Right kidney (tissue), 1 donor: ENCODE data around the gene TM4SF18.

Experiments used
- DNase-seq: peaks from one replicate; pipeline ENCODE4 v3.0.0-alpha.2; 2016

TM4SF18 gene

DNA sequence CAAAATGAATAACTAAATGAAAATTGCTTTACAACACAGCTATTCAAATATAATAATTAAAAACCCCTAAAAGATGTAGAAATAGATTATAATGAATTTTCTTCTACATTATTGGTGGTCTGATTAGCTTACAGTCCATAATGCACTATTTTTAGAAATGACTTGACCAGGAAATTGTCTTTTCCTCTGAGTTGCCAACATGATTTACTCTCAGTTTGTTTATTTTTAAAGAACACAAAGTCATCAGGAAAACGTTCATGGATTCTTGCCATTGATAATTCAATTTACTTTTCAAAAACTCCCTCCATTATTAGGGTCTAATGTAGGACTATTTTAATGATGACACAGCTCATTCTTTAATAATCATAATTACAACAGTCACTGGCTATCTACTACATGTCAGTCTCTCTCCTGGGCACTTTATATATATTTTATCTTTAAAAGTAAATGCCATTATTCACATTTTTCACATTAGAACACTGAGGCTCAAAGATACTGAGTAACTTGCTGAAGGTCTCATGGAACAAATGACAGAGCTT lies 1.1 kb downstream of the TM4SF18 start:
- DNase-seq = no peak

DNA sequence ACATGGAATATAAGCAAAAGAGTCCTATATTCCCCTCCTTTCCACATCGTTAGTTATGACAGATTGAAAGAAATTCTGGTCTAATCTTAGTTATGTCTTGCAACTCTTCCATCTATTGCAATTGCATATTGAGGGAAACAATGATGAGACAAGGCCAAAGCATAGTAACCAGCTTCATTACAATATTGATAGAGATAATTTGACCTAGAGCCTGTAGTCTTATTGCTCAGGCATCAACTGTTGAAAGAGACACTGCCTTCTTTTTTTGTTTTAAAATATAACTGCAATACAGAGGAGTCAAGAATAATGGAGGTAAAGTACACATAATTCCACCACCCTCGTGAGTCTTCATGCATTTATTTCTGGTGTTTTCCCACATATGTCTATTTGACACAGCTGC lies 2.0 kb downstream of the TM4SF18 start:
- no peak for DNase-seq

DNA sequence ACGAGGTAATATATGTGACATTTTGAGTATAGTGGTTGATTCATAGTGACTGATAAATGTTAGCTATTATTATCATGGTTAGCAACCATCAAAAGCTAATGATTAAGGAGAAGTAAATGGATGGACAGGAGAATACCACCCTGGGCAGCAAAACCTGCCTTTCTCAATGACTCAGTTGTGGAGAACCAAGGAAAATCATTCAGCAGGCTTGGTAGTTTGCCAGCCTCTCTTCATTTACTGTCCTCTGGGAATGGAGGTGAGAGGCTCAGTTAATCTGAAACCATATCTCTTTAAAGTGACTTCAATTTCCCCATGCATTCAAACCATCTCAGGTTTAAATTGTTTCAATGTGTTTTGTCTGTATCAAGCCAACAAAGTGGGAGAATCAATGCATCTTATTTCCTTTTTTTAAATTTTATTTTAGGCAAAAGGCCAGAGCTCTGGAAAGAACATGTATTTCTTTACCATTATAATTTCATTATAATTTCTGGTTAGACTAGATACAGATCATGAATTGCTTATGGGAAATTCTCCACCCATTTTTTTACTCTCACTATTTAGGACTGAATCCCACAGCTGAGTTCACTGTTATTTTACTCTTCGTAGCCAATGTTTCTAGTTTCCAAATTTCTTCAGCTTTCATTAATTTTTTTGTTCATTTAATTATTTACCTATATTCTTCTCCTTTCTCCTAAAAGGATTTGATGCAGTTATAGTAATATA lies 2.7 kb downstream of the TM4SF18 start:
- DNase-seq = no peak

DNA sequence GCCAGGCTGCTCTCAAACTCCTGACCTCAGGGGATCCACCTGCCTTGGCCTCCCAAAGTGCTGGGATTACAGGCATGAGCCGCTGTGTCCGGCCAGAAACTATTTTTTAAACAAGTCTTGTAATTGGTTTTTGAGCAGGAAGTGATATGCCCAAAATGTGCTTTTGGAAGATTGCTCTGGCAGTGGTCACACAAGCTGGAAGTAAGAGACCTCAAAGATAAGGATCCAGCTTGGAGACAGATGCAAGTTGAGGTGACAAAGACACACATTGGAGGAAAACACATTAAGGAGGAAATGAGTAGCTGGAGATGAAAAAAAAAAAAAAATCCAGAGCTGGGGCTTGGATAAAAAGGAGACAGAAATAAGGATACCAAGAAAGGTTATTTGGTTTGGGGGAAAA lies 6.3 kb downstream of the TM4SF18 start:
- DNase-seq = no peak

DNA sequence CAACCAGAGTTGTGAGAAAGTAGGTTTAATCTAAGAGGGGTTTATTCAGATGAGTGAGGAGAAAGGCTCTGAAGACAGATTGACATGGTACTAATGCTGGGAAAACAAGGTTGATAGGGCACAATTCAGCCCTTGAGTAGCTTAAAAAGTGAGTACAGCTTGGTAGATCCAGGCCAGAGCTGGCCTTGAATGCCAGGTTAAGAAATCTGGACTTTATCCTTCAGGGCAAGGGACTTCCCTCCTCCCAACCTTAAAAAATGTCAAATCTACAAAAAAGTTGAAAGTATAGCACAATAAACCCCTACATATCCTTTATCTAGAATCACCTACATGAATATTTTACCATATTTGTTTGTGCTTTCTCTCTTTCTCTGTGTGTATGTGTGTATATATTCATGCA lies 7.9 kb downstream of the TM4SF18 start:
- no peak for DNase-seq

DNA sequence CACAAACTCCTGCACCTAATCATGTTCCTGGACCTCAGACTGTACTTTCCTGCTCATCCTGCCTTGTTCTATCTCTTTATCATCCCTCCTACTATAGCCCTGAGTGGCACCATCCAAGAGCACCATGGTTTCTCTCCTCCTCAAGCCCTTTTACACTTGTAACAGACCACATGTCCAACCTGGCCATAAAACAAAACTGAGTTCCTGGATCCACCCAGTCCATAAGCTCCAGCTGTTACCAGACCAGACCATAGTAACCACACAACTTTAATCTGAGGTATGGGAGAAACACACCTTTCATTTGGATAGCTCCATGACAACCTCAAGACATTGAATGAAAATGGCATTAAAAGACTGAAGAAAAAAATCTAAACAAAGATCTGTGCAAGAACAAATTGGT lies 9.1 kb downstream of the TM4SF18 start:
- no peak for DNase-seq

DNA sequence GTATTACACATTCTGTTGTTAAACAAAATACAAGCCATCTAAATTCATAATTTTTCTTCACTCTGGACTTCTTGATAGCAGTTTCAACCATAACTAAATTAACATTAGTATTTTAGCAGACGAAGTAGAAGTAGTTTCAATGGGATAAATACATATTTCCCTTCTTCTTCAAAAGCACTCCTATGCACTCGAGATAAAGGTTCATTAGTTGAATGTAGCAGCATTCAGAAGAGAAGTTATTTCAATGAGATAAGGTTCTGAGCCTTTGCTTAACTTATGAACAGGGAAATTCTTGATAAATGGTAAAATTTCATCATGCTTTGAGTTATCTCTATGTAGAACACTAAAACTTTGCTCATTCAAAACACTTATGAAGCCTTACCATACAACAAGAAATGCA lies 11.8 kb downstream of the TM4SF18 start:
- no peak for DNase-seq

DNA sequence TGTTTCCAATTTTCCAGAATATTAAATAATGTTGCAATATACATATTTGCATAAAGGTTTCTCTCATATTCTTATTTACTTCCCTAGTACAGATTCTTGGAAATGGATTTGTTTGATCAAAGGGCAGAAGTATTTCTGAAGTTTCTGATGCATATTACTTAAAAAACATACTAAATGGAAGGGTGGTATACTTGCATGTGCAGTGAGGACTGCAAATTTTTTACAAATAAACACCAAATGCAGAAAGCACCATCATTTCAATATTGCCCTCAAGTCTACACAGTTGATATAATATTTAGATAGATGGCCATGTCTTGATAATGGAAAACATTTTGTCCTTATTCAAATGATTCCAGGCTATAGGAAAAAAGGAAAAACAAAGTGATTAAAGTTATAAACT lies 12.3 kb downstream of the TM4SF18 start:
- DNase-seq = no peak

DNA sequence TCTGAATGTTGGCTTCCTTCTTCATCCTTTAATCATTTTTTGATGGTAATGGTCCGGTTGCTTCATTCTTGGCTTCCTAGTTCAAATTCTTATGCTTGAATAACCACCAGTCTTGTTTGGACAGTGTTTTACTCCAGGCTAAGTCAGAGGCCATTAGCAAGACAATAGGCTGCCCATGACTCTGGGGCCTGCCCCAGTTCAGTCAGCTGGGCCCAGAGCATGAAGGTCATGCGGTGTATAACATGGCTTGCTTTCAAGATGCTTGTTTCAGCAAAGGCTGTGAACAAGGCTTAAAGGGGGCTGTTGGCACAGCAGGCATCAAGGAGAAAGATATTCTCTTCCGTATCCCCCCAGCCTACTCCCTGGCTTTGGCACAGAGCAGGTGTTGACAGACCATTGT lies 13.7 kb downstream of the TM4SF18 start:
- no peak for DNase-seq

DNA sequence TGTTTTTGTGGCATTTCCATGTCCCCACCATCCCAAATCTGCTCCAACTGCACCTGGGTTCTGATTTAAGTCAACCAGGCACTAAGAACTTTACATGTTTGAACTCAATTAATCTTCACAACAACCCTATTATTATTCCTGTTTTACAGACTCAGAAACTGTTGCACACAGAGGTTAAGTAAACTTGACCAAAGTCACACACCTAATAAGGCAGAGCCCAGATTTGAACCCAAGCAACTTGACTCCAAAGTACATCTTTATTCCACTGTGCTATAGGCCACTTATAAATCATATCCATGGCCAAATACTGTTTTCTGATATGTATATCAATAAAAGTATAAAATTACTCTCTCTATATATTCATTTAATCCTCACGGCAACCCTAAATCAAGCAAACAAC lies 16.4 kb downstream of the TM4SF18 start:
- no peak for DNase-seq

DNA sequence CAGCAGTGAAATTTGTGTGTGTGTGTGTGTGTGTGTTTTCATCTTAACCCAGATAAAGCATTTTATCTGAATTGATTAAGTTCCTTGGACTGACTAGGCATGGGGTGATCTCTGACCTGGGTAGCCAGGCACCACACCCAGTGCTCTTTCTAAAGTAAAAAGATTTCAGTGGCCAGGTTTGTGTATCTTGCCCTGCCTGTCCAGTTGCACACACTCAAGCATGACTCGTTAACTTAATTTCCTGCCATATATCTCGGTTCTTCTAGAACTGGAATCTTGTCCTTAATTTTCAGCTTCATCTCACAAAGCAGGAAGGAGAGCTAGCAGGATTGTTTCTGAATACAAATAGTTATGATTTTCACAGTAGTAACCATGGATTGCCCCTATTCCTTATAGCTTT lies 17.0 kb downstream of the TM4SF18 start:
- no peak for DNase-seq

DNA sequence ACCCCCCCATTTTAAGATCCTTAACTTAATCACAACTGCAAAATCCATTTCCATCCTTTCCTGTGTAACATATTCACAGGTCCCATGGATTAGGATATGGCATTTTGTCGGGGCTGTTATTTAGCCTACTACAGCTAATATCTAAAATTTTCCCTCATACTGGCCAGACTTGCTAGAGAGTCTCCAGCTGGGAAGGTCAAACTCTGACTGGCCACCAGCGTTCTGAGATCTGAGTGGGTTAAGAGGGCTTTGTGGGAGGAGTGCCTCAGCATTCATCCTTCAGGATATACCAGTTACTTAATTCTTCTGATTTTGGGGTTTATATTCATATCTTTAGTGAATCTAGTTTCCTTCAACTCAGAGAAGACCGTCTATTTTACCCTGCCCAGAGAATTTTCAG lies 17.7 kb downstream of the TM4SF18 start:
- no peak for DNase-seq

DNA sequence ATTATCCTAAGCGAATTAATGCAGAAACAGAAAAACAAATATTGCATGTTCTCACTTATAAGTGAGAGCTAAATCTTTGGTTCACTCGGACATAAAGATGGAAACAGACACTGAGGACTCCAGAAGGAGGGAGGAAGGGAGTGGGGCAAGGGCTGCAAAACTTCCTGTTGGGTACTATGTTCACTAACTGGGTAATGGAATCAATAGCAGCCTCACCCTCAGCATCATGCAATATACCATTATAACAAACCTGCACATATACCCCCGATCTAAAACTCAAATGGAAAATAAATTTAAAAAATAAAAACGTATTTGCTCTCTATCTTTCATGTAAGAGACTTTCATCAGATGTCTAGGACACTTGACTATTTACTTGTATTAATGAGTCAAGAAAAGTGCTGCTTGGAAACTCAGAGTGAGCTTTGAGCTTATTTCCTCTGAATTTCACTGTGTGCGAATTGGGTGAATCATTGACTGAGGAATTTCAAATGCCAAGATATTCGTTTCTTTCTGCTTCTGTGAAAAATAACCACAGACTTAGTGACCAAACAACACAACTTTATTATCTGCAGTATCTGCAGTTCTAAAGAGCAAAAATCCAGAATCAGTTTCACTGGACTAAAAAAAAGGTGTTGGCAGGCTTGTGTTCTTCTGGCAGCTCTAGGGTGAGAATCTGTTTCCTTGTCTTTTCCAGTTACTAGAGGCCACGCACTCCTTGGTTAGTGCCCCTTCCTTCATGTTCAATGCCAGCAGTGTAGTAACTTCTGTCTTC lies 18.4 kb downstream of the TM4SF18 start:
- no peak for DNase-seq

DNA sequence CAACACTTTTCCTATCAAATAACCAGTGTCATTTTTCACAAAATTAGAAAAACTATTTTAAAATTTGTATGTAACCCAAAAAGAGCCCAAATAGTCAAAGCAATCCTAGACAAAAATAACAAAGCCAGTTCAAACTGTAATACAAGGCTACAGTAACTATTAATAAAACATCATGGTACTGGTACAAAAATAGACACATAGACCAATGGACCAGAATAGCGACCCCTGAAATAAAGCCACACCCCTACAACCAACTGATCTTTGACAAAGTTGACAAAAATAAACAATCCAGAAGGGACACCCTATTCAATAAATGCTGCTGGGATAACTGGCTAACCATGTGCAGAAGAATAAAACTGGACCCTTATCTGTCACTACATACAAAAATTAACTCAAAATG lies 19.9 kb downstream of the TM4SF18 start:
- no peak for DNase-seq

DNA sequence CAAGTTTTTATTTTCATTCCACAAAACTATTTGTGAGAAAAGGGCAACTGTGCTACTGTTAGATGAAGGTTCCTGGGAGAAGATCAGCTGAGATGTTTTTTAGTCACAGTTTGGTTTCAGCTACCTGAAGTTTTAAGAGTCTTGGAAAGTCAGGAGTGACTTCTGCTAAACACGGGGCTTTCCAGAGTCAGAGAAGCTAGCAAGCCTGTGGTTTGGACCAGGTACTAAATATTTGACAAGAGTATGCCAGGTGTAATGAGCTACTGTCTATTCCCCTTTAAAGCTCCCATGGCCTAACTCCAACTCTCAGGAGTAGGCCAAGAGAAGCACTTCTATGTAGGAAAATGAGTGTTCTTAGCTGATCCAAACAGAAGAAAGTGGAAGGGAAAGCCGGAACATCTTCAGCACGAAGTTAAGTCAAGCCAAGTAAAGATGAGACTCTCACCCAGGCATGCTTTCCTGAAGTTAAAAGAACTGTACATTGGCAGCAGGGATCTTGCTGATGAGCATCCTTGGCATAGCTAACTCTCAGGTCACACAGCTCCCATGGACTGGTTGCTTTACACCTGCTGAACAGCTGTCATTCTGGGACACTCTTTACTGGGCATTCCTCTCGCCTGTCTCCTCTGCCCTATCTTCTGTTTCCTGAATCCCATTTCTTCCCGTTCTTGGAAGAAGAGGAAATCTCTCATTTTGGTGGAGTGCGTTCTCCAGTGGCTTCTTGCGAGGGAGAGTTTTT lies 22.5 kb downstream of the TM4SF18 start:
- no peak for DNase-seq

DNA sequence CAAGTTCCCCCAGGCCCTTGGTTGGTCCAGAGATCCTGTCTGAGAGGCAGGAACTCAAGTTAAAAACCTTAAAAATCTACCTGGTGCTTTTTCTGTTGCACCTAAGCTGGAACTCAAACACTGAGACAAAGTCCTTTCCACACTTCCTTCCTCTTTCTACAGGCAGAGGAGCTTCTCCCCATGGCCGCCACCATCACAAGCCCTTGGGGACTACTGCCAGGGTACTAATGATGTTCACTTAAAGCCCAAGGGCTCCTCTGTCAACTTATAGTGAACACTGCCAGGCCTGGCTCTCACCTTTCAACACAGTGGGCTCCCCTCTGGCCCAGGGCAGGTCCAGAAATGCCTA lies 26.0 kb downstream of the TM4SF18 start:
- no peak for DNase-seq

DNA sequence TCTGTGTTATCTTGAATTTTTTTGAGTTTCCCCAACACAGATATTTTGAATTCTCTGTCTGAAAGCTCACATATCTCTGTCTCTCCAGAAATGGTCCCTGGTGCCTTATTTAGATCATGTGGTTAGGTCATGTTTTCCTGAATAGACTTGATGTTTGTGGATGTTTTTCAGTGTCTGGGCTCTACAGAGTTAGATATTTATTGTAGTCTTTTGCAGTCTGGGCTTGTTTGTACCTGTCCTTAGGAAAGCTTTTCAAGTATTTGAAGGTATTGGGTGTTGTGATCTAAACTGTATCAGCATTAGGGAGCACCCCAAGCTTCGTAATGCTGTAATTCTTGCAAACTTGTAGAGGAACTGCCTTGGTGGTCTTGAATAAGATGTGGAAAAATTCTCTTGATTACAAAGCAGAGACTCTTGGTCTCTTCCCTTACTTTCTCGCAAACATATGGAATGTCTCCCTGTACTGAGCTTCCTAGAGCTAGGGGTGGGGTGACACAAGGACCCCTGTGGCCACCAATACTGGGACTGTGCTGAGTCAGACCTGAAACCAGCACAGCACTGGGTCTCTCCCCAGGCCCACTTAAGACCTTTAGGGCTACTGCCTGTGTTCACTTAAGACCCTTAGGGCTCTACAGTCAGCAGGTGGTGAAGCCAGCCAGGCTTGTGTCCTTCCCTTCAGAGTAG lies 26.5 kb downstream of the TM4SF18 start:
- DNase-seq = no peak

DNA sequence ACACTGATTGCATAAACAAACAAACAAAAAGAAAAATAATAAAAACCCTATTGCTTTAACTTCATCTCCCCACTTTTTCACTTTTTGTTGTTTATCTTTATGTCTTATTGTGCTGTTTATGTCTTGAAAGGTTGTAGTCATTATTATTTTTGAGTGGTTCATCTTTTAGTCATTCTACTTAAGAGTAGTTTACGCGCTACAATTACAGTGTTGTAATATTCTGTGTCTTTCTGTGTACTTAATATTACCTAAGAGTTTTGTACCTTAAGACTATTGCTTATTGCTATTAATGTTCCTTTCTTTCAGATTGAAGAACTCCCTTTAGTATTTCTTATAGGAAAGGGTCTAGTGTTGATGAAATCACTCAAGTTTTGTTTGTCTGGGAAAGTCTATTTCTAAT lies 28.1 kb downstream of the TM4SF18 start:
- DNase-seq = no peak

DNA sequence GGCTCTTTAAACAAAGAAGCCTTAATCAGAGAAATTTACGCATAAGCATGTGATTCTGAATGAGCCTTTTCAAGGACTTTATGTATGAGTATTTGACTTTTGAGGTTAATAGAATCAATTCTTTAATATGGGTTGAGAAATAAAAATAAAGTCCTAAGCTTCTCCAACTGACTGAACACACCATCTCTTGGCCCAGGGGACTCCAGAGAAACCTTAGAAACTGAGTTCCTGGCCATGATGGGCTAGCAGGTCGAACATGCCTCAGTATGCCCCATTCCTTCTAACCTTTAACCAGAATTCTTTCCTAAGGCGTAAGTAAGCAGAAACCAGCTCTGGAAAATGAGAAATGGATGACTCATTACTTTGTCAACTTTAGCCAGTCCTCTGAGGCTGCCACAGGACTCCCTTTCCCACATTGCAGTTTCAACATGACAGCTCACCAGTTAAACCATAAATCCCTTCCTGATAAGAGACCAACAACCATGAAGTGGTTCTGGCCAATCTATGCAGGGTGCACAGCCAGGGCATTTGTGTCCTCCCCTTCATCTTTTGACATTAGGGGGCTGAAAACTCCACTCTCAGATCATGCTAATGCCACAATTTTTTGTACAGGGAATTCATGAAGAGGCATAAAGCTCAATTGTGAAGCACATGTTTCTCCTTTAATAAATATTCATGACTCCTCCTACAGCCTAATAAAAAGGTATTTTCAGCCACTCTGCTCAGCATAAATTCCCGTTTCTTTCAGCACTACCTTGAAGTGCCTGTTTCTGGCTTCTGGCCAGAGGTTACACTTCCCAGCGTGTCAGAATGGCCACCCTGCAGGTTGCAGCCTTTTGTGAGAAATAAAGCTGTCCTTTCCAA lies 33.3 kb downstream of the TM4SF18 start:
- peak; percentile 50 for DNase-seq

DNA sequence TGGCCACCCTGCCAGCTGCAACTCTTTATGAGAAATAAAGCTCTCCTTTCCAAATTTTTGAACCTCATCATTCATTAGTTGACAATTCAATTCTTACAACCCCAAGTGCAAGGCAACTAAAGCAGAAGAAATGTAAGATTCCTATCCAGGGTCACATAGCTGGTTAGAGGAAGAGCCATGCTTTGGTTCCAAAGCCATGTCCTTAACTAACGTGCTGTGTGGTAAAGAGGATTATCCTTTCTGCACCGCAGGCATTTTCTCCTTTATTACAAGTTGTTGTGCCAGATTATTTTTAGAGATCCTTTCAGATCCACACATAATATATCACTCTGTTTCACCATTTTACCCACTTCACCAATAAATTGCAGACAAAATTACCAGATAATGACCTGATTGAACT lies 36.5 kb downstream of the TM4SF18 start:
- DNase-seq = no peak

DNA sequence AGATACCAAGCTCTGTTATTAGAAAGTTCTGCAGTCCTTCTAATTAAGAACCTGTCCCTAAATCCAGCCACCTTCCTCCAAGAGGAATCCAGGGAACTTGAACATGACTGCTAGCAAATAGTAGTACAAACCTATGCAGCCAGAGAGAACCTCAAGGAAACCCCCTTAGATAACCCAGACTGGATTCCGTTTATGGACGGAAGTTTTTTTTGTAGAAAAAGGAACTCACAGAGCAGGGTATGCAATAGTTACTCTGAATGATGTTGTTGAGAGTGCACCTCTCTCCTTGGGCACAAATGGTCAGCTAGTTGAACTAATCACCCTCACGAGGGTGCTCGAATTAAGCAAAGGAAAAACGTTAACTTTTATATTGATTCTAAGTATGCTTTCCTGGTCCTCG lies 40.8 kb downstream of the TM4SF18 start:
- DNase-seq = no peak

DNA sequence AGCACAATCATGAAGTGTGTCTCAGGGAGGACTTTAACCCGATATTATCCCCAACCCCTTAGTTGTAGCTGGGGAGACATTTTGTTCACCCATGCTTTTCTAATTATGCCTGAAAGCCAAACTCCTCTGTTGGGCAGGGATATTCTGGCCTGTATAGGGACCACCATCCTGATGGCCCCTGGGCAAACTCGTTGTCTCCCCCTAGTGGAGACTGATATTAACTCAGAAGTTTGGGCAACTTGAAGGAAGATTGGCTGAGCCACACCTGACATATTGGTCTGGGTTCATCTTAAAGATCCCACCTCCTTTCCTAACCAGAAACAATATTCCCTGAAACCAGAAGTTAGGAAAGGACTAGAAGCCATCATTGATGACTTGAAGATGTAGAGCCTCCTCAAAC lies 42.3 kb downstream of the TM4SF18 start:
- no peak for DNase-seq
